Measurements from ENCODE around the gene STX2. TPM values are rescaled to one million over a fixed set of nuclear protein-coding genes. Genes with fewer than 3 reads are reported as not detected.

STX2 gene
- total RNA-seq, 1 donor from 2014 or later: 33.0 TPM

GRCh38 chr12:130776857-130777339 is 62.2 kb downstream of the STX2 start:
- H3K27ac ChIP-seq (ENCODE audit: low read depth, low read length): no peak overlapping the region
- H3K9me3 ChIP-seq (ENCODE audit: insufficient read depth, low read depth, low read length): no peaks in the 10 kb centered on the region
- no peak overlapping the region for H3K4me3 Mint-ChIP-seq (ENCODE audit: unreplicated experiment)
- H3K27me3 ChIP-seq (ENCODE audit: insufficient read depth, low read length): no peaks in the 10 kb centered on the region
- H3K9me3 Mint-ChIP-seq (ENCODE audit: unreplicated experiment): no peaks in the 10 kb centered on the region
- peak overlapping the region; percentile 73 for H3K27ac Mint-ChIP-seq (ENCODE audit: unreplicated experiment)
- peaks cover 12% of the 10 kb centered on the region for H3K4me1 Mint-ChIP-seq (ENCODE audit: low read depth, unreplicated experiment)
- peaks cover 16% of the 10 kb centered on the region for H4K20me1 ChIP-seq (ENCODE audit: insufficient read depth, low read length)
- H3K4me1 ChIP-seq (ENCODE audit: insufficient read depth, low read length): peaks cover 15% of the 10 kb centered on the region
- TF ChIP-seq EZH2 (IDR thresholded peaks at IDR 0.05; ENCODE audit: insufficient read depth, low read length) (no peak), CTCF (IDR thresholded peaks at IDR 0.05; ENCODE audit: insufficient read depth, low read depth, low read length) (no peak)
- H3K36me3 ChIP-seq (ENCODE audit: insufficient read depth, low read length): no peaks in the 10 kb centered on the region
- no peak for FAIRE-seq
- no peak overlapping the region for H2AFZ ChIP-seq (ENCODE audit: low read depth, low read length)
- peak overlapping the region; percentile 97 for H3K4me2 ChIP-seq (ENCODE audit: low read length)
- H3K79me2 ChIP-seq (ENCODE audit: insufficient read depth, low read length): no peaks in the 10 kb centered on the region
- DNase-seq (ENCODE audit: low read depth): no peak
- H3K36me3 Mint-ChIP-seq (ENCODE audit: low read depth, unreplicated experiment): peaks cover 16% of the 10 kb centered on the region
- H3K9ac ChIP-seq (ENCODE audit: low read length): no peak overlapping the region
- H3K4me3 ChIP-seq (ENCODE audit: insufficient read depth, low read depth, low read length): no peak overlapping the region
- no peaks in the 10 kb centered on the region for H3K27me3 Mint-ChIP-seq (ENCODE audit: low read depth, unreplicated experiment)

- peak overlapping the region; percentile 73 for H3K27ac Mint-ChIP-seq (ENCODE audit: unreplicated experiment)
Observed at GRCh38 chr12:130775953-130776856, 62.8 kb downstream of the STX2 start.

GRCh38 chr12:130770413-130771028 is 68.5 kb downstream of the STX2 start:
- peaks cover under 1% of the 10 kb centered on the region for H3K9me3 ChIP-seq (ENCODE audit: insufficient read depth, low read depth, low read length)
- no peak overlapping the region for H3K4me3 ChIP-seq (ENCODE audit: insufficient read depth, low read depth, low read length)
- Mint-ChIP-seq H3K9me3 (ENCODE audit: unreplicated experiment) (peaks cover 3% of the 10 kb centered on the region), H3K36me3 (ENCODE audit: low read depth, unreplicated experiment) (no peaks in the 10 kb centered on the region), H3K27me3 (ENCODE audit: low read depth, unreplicated experiment) (peaks cover 7% of the 10 kb centered on the region), H3K4me3 (ENCODE audit: unreplicated experiment) (no peak overlapping the region), H3K4me1 (ENCODE audit: low read depth, unreplicated experiment) (peaks cover 2% of the 10 kb centered on the region), H3K27ac (ENCODE audit: unreplicated experiment) (no peak overlapping the region)
- TF ChIP-seq EZH2 (IDR thresholded peaks at IDR 0.05; ENCODE audit: insufficient read depth, low read length) (no peak), CTCF (IDR thresholded peaks at IDR 0.05; ENCODE audit: insufficient read depth, low read depth, low read length) (no peak)
- no peaks in the 10 kb centered on the region for H3K79me2 ChIP-seq (ENCODE audit: insufficient read depth, low read length)
- no peak overlapping the region for H3K4me2 ChIP-seq (ENCODE audit: low read length)
- no peaks in the 10 kb centered on the region for H3K4me1 ChIP-seq (ENCODE audit: insufficient read depth, low read length)
- no peak overlapping the region for H2AFZ ChIP-seq (ENCODE audit: low read depth, low read length)
- no peaks in the 10 kb centered on the region for H3K27me3 ChIP-seq (ENCODE audit: insufficient read depth, low read length)
- FAIRE-seq (no peak), DNase-seq (ENCODE audit: low read depth) (no peak)
- no peaks in the 10 kb centered on the region for H4K20me1 ChIP-seq (ENCODE audit: insufficient read depth, low read length)
- no peak overlapping the region for H3K27ac ChIP-seq (ENCODE audit: low read depth, low read length)
- H3K9ac ChIP-seq (ENCODE audit: low read length): no peak overlapping the region
- no peaks in the 10 kb centered on the region for H3K36me3 ChIP-seq (ENCODE audit: insufficient read depth, low read length)

More at GRCh38 chr12:130775953-130776856, 62.8 kb downstream of the STX2 start:
- peak overlapping the region; percentile 97 for H3K4me2 ChIP-seq (ENCODE audit: low read length)
- peak overlapping the region; percentile 28 for H3K27ac ChIP-seq (ENCODE audit: low read depth, low read length)
- H3K4me1 ChIP-seq (ENCODE audit: insufficient read depth, low read length): peaks cover 15% of the 10 kb centered on the region
- peak; percentile 82 for DNase-seq (ENCODE audit: low read depth)
- H3K9ac ChIP-seq (ENCODE audit: low read length): peak overlapping the region; percentile 29
- Mint-ChIP-seq H3K9me3 (ENCODE audit: unreplicated experiment) (peaks cover under 1% of the 10 kb centered on the region), H3K4me1 (ENCODE audit: low read depth, unreplicated experiment) (peaks cover 12% of the 10 kb centered on the region), H3K27me3 (ENCODE audit: low read depth, unreplicated experiment) (peaks cover 2% of the 10 kb centered on the region), H3K36me3 (ENCODE audit: low read depth, unreplicated experiment) (peaks cover 13% of the 10 kb centered on the region), H3K4me3 (ENCODE audit: unreplicated experiment) (peak overlapping the region; percentile 21)
- TF ChIP-seq EZH2 (IDR thresholded peaks at IDR 0.05; ENCODE audit: insufficient read depth, low read length): no peak
- H3K36me3 ChIP-seq (ENCODE audit: insufficient read depth, low read length): no peaks in the 10 kb centered on the region
- H3K27me3 ChIP-seq (ENCODE audit: insufficient read depth, low read length): no peaks in the 10 kb centered on the region
- H2AFZ ChIP-seq (ENCODE audit: low read depth, low read length): peak overlapping the region; percentile 54
- FAIRE-seq: no peak
- H3K79me2 ChIP-seq (ENCODE audit: insufficient read depth, low read length): no peaks in the 10 kb centered on the region
- peaks cover 16% of the 10 kb centered on the region for H4K20me1 ChIP-seq (ENCODE audit: insufficient read depth, low read length)
- peak overlapping the region; percentile 50 for H3K4me3 ChIP-seq (ENCODE audit: insufficient read depth, low read depth, low read length)
- no peaks in the 10 kb centered on the region for H3K9me3 ChIP-seq (ENCODE audit: insufficient read depth, low read depth, low read length)
